Hepatocyte (in vitro differentiated cells): Measurements from ENCODE around the gene SCFD2.

Source experiments
- EZH2phosphoT487 ChIP-seq: fragments of 200-600 bp; sonication (generic); IDR thresholded peaks from one replicate; pipeline ENCODE4 v1.6.1; 2018; ENCODE audit warnings: antibody characterized with exemption, mild to moderate bottlenecking, low read depth, moderate library complexity; ENCODE audit not compliant: unreplicated experiment, severe bottlenecking
- TF ChIP-seq, protein P1 (sequence below): fragments of 200-600 bp; sonication (generic); IDR thresholded peaks from 2 replicates; pipeline ENCODE4 v1.5.1; 2016; ENCODE audit warnings: antibody characterized with exemption, mild to moderate bottlenecking; ENCODE audit not compliant: poor library complexity

- TF ChIP-seq, protein P1, sequence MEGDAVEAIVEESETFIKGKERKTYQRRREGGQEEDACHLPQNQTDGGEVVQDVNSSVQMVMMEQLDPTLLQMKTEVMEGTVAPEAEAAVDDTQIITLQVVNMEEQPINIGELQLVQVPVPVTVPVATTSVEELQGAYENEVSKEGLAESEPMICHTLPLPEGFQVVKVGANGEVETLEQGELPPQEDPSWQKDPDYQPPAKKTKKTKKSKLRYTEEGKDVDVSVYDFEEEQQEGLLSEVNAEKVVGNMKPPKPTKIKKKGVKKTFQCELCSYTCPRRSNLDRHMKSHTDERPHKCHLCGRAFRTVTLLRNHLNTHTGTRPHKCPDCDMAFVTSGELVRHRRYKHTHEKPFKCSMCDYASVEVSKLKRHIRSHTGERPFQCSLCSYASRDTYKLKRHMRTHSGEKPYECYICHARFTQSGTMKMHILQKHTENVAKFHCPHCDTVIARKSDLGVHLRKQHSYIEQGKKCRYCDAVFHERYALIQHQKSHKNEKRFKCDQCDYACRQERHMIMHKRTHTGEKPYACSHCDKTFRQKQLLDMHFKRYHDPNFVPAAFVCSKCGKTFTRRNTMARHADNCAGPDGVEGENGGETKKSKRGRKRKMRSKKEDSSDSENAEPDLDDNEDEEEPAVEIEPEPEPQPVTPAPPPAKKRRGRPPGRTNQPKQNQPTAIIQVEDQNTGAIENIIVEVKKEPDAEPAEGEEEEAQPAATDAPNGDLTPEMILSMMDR: no peak
- no peak for TF ChIP-seq EZH2phosphoT487
Measured at GRCh38 chr4:52997132-52997416, 368.8 kb downstream of the SCFD2 start.
